Keratinocyte (primary cell): ENCODE measurements around the gene TOPAZ1. TPM values are rescaled to one million over a fixed set of nuclear protein-coding genes. Genes with fewer than 3 reads are reported as not detected.

Experiments used
- DNase-seq: peaks from one replicate; pipeline ENCODE4 v3.0.0-alpha.2; 2011; ENCODE audit warnings: low read depth, missing footprints, low spot score
- FAIRE-seq: peaks from 2 replicates; lab custom pipeline; 2011; peaks lifted over from hg19 to GRCh38; lab: Jason Lieb, UNC
- H2AFZ ChIP-seq: 2 replicates; pipeline ENCODE4 v1.6.0; 2012; ENCODE audit warnings: low read length, control low read depth, inconsistent platforms; ENCODE audit not compliant: control insufficient read depth
- H3K27ac ChIP-seq: 2 replicates; pipeline ENCODE4 v1.5.1; 2011; ENCODE audit warnings: low read length; ENCODE audit not compliant: control insufficient read depth, insufficient read depth
- H3K27me3 ChIP-seq: 3 replicates; pipeline ENCODE4 v1.6.0; 2011; ENCODE audit warnings: low read length; ENCODE audit not compliant: control insufficient read depth, insufficient read depth; ENCODE audit errors: extremely low read depth
- H3K36me3 ChIP-seq, 2 experiments: 2 replicates in 1 of 2; 3 replicates in 1 of 2; pipeline ENCODE4 v1.5.1; 2011; ENCODE audit warnings: low read length in 2 of 2, mild to moderate bottlenecking in 1 of 2; ENCODE audit not compliant: control insufficient read depth in 2 of 2, insufficient read depth in 2 of 2; ENCODE audit errors: extremely low read depth in 1 of 2
- H3K4me1 ChIP-seq: 3 replicates; pipeline ENCODE4 v1.5.1; 2011; ENCODE audit warnings: low read length; ENCODE audit not compliant: control insufficient read depth, insufficient read depth; ENCODE audit errors: extremely low read depth
- H3K4me2 ChIP-seq: 3 replicates; pipeline ENCODE4 v1.6.0; 2011; ENCODE audit warnings: low read depth, low read length; ENCODE audit not compliant: control insufficient read depth, insufficient read depth; ENCODE audit errors: extremely low read depth
- H3K4me3 ChIP-seq, 3 experiments: fragments of 200-600 bp in 1 of 3; sonication (generic) in 1 of 3; 2 replicates in 2 of 3; 3 replicates in 1 of 3; pipeline ENCODE4 v1.5.1; 2011 to 2016; ENCODE audit warnings: low read length in 3 of 3, mild to moderate bottlenecking in 3 of 3, control low read depth in 2 of 3, inconsistent platforms in 1 of 3, low read depth in 1 of 3, mixed read lengths in 1 of 3, mixed run types in 1 of 3, moderate library complexity in 1 of 3; ENCODE audit not compliant: control insufficient read depth in 2 of 3, insufficient read depth in 2 of 3; ENCODE audit errors: extremely low read depth in 1 of 3
- H3K79me2 ChIP-seq: 2 replicates; pipeline ENCODE4 v1.6.0; 2012; ENCODE audit warnings: low read length; ENCODE audit not compliant: control insufficient read depth, insufficient read depth
- H3K9ac ChIP-seq: 3 replicates; pipeline ENCODE4 v1.6.0; 2011; ENCODE audit warnings: low read length; ENCODE audit not compliant: control insufficient read depth, insufficient read depth; ENCODE audit errors: extremely low read depth
- H3K9me1 ChIP-seq: 3 replicates; pipeline ENCODE4 v1.6.0; 2011; ENCODE audit warnings: low read length; ENCODE audit not compliant: control insufficient read depth, insufficient read depth; ENCODE audit errors: extremely low read depth
- H3K9me3 ChIP-seq: 2 replicates; pipeline ENCODE4 v1.5.1; 2012; ENCODE audit warnings: low read depth, low read length; ENCODE audit not compliant: control insufficient read depth
- H4K20me1 ChIP-seq: 3 replicates; pipeline ENCODE4 v1.6.0; 2011; ENCODE audit warnings: low read length; ENCODE audit not compliant: control insufficient read depth, insufficient read depth; ENCODE audit errors: extremely low read depth
- EZH2 ChIP-seq: IDR thresholded peaks from one replicate; pipeline ENCODE4 v1.6.1; 2012; ENCODE audit warnings: inconsistent platforms, mild to moderate bottlenecking, low read length, moderate library complexity
- dilution Hi-C: fragments of 300-500 bp; cut with MboI; formaldehyde crosslinking; loops from one replicate; pipeline ENCODE4 v1.7.0; 2020; ENCODE audit warnings: low sequenced_read_pairs; ENCODE audit not compliant: extremely low pct_ligation_motif_present
- polyA plus RNA-seq, 5 experiments: library from polyadenylated mRNA; depleted of rRNA in 3 of 5; stranded (reverse) in 3 of 5; stranded (forward) in 1 of 5; unstranded in 1 of 5; fragments of >200 nt; gene quantifications; 1 replicate in 1 of 5; 2 replicates in 3 of 5; 3 replicates in 1 of 5; pipeline versions ENCODE4 v1.2.1 to v1.2.3, GENCODE V29; 2011 to 2012; ENCODE audit warnings: missing spikeins in 2 of 5, low read depth in 1 of 5, low replicate concordance in 1 of 5
- TF ChIP-seq, protein P1 (sequence below), 3 experiments: IDR thresholded peaks in 1 of 3; conservative IDR thresholded peaks in 1 of 3; optimal IDR thresholded peaks in 1 of 3; 2 replicates in 2 of 3; 3 replicates in 1 of 3; pipeline versions ENCODE3 to v1.5.1; 2011; ENCODE audit warnings: low read length in 3 of 3, mild to moderate bottlenecking in 3 of 3, moderate library complexity in 2 of 3, control low read depth in 1 of 3, inconsistent platforms in 1 of 3; ENCODE audit not compliant: insufficient read depth in 2 of 3; ENCODE audit errors: extremely low read depth in 1 of 3

The TOPAZ1 gene
- polyA plus RNA-seq, 1 donor (not counting 4 experiments of a cell fraction or from before 2014, with no cell fraction given) = not detected

DNA sequence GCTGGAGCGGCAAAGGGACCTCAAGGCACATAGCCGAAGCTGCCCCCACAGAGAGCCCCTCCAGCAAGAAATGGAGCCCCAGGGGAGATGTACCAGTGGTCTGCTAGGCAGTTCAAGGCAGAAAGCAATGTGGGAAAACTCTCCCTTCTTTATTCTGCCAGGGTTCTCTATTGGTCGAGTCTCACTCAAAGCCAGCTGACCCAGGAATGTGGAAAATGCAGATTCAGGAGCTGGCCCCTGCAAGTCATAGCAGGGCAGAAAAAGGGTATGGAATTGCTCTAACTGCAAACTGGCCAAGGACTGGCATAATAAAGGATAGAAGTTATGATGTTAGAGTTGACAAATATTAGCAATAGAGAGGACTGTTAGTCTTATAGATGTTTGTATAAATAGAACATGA, 4.0 kb upstream of the TOPAZ1 start:
- DNase-seq (no peak), FAIRE-seq (no peak)
- H3K9me1 ChIP-seq = no peaks in the 10 kb centered on the region
- no peak overlapping the region for H3K27ac ChIP-seq
- no peaks in the 10 kb centered on the region for H3K27me3 ChIP-seq
- no peak overlapping the region for H3K4me3 ChIP-seq
- H3K9me3 ChIP-seq = no peaks in the 10 kb centered on the region
- H3K79me2 ChIP-seq = no peaks in the 10 kb centered on the region
- H3K4me2 ChIP-seq = no peak overlapping the region
- H2AFZ ChIP-seq = no peak overlapping the region
- no peaks in the 10 kb centered on the region for H3K36me3 ChIP-seq
- TF ChIP-seq EZH2 = no peak
- TF ChIP-seq, protein P1, sequence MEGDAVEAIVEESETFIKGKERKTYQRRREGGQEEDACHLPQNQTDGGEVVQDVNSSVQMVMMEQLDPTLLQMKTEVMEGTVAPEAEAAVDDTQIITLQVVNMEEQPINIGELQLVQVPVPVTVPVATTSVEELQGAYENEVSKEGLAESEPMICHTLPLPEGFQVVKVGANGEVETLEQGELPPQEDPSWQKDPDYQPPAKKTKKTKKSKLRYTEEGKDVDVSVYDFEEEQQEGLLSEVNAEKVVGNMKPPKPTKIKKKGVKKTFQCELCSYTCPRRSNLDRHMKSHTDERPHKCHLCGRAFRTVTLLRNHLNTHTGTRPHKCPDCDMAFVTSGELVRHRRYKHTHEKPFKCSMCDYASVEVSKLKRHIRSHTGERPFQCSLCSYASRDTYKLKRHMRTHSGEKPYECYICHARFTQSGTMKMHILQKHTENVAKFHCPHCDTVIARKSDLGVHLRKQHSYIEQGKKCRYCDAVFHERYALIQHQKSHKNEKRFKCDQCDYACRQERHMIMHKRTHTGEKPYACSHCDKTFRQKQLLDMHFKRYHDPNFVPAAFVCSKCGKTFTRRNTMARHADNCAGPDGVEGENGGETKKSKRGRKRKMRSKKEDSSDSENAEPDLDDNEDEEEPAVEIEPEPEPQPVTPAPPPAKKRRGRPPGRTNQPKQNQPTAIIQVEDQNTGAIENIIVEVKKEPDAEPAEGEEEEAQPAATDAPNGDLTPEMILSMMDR (optimal IDR thresholded peaks at IDR 0.05 in 1 of 3, IDR thresholded peaks at IDR 0.05 in 1 of 3, conservative IDR thresholded peaks at IDR 0.05 in 1 of 3; ENCODE audit: extremely low read depth in 1 of 3, insufficient read depth in 2 of 3, low read length in 3 of 3) = no peak
- no peak overlapping the region for H3K9ac ChIP-seq
- H3K4me1 ChIP-seq = peaks cover 3% of the 10 kb centered on the region
- no peaks in the 10 kb centered on the region for H4K20me1 ChIP-seq
- dilution Hi-C loops = no loop called here

- Histone ChIP-seq H3K27me3 (no peaks in the 10 kb centered on the region), H3K9me1 (no peaks in the 10 kb centered on the region), H3K4me3 (no peak overlapping the region), H3K36me3 (no peaks in the 10 kb centered on the region), H3K79me2 (no peaks in the 10 kb centered on the region), H3K9me3 (no peaks in the 10 kb centered on the region), H2AFZ (no peak overlapping the region), H3K4me2 (no peak overlapping the region), H4K20me1 (no peaks in the 10 kb centered on the region), H3K9ac (no peak overlapping the region), H3K4me1 (peaks cover 3% of the 10 kb centered on the region), H3K27ac (no peak overlapping the region)
- dilution Hi-C loops = no loop called here
- TF ChIP-seq, protein P1 (optimal IDR thresholded peaks at IDR 0.05 in 1 of 3, IDR thresholded peaks at IDR 0.05 in 1 of 3, conservative IDR thresholded peaks at IDR 0.05 in 1 of 3; ENCODE audit: extremely low read depth in 1 of 3, insufficient read depth in 2 of 3, low read length in 3 of 3) = no peak
- TF ChIP-seq EZH2 = no peak
- DNase-seq (no peak), FAIRE-seq (no peak)
These were observed 2.8 kb upstream of the TOPAZ1 start for GRCh38 chr3:44238889-44239288.
